Ovary (tissue), 9 donors: ENCODE data around the gene MPPED1. TPM values are rescaled to one million over a fixed set of nuclear protein-coding genes. Genes with fewer than 3 reads are reported as not detected.

ENCODE experiments used
- DNase-seq, 5 donors: peaks; one replicate each; pipeline ENCODE4 v3.0.0-alpha.2; 2019 to 2020
- H3K27ac ChIP-seq, 2 donors: fragments of 200-600 bp; one replicate each; pipeline versions ENCODE4 v1.5.1 to v1.8.0; 2019 to 2022
- H3K27me3 ChIP-seq: fragments of 200-600 bp; one replicate; pipeline ENCODE4 v1.8.0; 2022
- H3K36me3 ChIP-seq: fragments of 200-600 bp; sonication (generic); one replicate; pipeline ENCODE4 v1.5.1; 2019
- H3K4me1 ChIP-seq: one replicate; pipeline ENCODE4 v1.8.1; 2013; ENCODE audit warnings: mild to moderate bottlenecking, moderate library complexity; ENCODE audit not compliant: insufficient read depth
- H3K4me3 ChIP-seq: fragments of 200-600 bp; sonication (generic); one replicate; pipeline ENCODE4 v1.5.1; 2017
- H3K9me3 ChIP-seq, 2 donors: fragments of 200-600 bp in 1 of 2; sonication (generic) in 1 of 2; one replicate each; pipeline versions ENCODE4 v1.5.1 to v1.8.1; 2013 to 2019; ENCODE audit warnings: mild to moderate bottlenecking in 1 of 2, moderate library complexity in 1 of 2
- EP300 ChIP-seq: sonication (generic); formaldehyde crosslinking; IDR thresholded peaks from one replicate; pipeline ENCODE4 v1.6.1; 2017; ENCODE audit warnings: antibody characterized with exemption
- POLR2A ChIP-seq: fragments of 450-650 bp; IDR thresholded peaks from one replicate; pipeline ENCODE4 v1.6.1; 2017; ENCODE audit warnings: antibody characterized with exemption, mild to moderate bottlenecking, moderate library complexity
- WGBS, 3 donors: extraction: QIAGEN DNeasy Blood & Tissue Kit in 1 of 3; methylation state at CpG; one replicate each; pipeline versions ENCODE4 v1.1.5 to v1.1.7; 2013 to 2017; 5-methylcytosine and 5-hydroxymethylcytosine counted together
- intact Hi-C, 4 donors: fragments of 100-400 bp; cut with DNase I; formaldehyde crosslinking; loops; one replicate each; pipeline versions ENCODE4 v1.11.0 to v1.15.1; 2022 to 2023
- polyA plus RNA-seq, 2 donors: library from polyadenylated mRNA; stranded (reverse); fragments of 200-250 nt in 1 of 2; fragments of 350-450 nt in 1 of 2; fragmentation: Illumina TruSeq in 1 of 2; extraction: RNeasy Lipid Tissue Mini Kit (QIAGEN cat#74804) in 1 of 2; gene quantifications; one replicate each; pipeline ENCODE4 v1.2.3, GENCODE V29; 2013 to 2014
- total RNA-seq, 7 donors: library from RNA; depleted of rRNA in 2 of 7; stranded (reverse); fragments of >200 nt in 2 of 7; fragmentation: NEBNext Ultra II Directional in 3 of 7; extraction: Animal tissue kit (Norgen Biotek cat#: 25700) in 3 of 7; gene quantifications; one replicate each; pipeline versions ENCODE4 v1.1.0 to v1.2.4, GENCODE V29; 2016 to 2023
- TF ChIP-seq, protein P1 (sequence below), 3 donors: fragments of 450-650 bp in 2 of 3; fragments of 200-600 bp in 1 of 3; IDR thresholded peaks; one replicate each; pipeline versions ENCODE4 v1.5.1 to v1.8.0; 2016 to 2022; ENCODE audit warnings: antibody characterized with exemption in 3 of 3, mild to moderate bottlenecking in 1 of 3
- donor health status: DM: no; HTN: no; CAD: no; lungs with moderate emphysema.
- donor health status: DM: no; HTN: no; CAD: no.
- donor health status: Bipolar disorder and iron deficiency.
- donor health status: DM: yes; HTN: yes; CAD: no.
- donor health status: DM: no; HTN: no; CAD: no.
- donor health status: DM: yes; HTN: yes; CAD: no.

Gene MPPED1
- total and polyA plus RNA-seq, 9 donors: 0.45 to 4.1 (median 2.1) TPM

DNA sequence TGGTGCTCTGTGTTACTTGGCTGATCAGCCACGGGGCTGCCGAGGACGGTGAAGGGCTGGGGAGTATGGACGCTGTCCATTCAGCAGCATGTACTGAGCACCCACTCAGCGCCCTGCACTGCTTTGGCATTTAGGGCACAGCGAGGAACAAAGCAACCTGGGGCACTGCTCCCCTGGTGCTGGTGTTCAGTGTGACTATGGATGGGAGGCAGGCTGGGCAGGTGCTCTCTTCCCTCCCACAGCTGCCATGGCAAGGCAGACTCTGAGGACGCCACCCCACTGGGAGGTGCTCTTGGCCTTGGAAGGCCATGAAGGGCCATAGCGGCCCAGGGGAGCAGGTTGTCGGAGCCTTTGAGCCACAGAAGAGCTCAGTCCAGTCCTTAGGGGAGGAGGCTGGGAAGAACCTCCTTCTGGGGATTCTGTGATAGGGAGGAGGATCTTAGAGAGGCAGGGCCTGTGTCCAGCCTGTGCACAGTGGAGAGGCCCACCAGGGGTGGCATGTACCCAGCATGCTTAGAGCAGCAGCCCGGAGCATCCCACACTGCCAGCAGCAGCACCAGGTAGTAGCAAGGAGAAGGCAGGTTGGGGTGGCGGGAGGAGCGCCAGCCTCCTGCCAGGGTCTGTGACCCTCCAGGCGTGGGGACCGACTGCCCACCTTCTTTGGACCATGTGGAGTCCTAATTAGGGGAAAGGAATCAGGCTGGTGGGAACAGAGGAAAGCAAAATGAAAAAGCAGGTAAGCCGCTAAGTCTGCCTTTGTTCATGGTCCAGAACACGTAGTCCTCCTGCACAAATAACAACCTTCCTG is 141.8 kb downstream of the MPPED1 start:
- intact Hi-C loops: no loop called here
- no peaks in the 10 kb centered on the region for H3K4me1 ChIP-seq
- TF ChIP-seq POLR2A (no peak), EP300 (no peak)
- TF ChIP-seq, protein P1, sequence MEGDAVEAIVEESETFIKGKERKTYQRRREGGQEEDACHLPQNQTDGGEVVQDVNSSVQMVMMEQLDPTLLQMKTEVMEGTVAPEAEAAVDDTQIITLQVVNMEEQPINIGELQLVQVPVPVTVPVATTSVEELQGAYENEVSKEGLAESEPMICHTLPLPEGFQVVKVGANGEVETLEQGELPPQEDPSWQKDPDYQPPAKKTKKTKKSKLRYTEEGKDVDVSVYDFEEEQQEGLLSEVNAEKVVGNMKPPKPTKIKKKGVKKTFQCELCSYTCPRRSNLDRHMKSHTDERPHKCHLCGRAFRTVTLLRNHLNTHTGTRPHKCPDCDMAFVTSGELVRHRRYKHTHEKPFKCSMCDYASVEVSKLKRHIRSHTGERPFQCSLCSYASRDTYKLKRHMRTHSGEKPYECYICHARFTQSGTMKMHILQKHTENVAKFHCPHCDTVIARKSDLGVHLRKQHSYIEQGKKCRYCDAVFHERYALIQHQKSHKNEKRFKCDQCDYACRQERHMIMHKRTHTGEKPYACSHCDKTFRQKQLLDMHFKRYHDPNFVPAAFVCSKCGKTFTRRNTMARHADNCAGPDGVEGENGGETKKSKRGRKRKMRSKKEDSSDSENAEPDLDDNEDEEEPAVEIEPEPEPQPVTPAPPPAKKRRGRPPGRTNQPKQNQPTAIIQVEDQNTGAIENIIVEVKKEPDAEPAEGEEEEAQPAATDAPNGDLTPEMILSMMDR (IDR thresholded peaks at IDR 0.05): no peak
- H3K36me3 ChIP-seq: no peaks in the 10 kb centered on the region
- no peaks in the 10 kb centered on the region for H3K9me3 ChIP-seq
- no peaks in the 10 kb centered on the region for H3K27me3 ChIP-seq
- H3K4me3 ChIP-seq: no peak overlapping the region
- 91 to 94% (median 92%) methylated on average over 16 of the region's 16 CpGs for WGBS, 3 donors
- DNase-seq: no peak
- H3K27ac ChIP-seq: no peak overlapping the region

GRCh38 chr22:43554259-43554636 is 142.4 kb downstream of the MPPED1 start:
- TF ChIP-seq, protein P1 (IDR thresholded peaks at IDR 0.05): no peak
- no peak for TF ChIP-seq EP300
- no peak for TF ChIP-seq POLR2A
- no peaks in the 10 kb centered on the region for H3K27me3 ChIP-seq
- no peaks in the 10 kb centered on the region for H3K9me3 ChIP-seq
- no peak for DNase-seq
- H3K4me3 ChIP-seq: no peak overlapping the region
- WGBS, 3 donors: 78 to 96% (median 86%) methylated on average over 6 of the region's 6 CpGs
- no peaks in the 10 kb centered on the region for H3K36me3 ChIP-seq
- H3K4me1 ChIP-seq: no peaks in the 10 kb centered on the region
- H3K27ac ChIP-seq: no peak overlapping the region
- intact Hi-C loops: no loop called here

DNA sequence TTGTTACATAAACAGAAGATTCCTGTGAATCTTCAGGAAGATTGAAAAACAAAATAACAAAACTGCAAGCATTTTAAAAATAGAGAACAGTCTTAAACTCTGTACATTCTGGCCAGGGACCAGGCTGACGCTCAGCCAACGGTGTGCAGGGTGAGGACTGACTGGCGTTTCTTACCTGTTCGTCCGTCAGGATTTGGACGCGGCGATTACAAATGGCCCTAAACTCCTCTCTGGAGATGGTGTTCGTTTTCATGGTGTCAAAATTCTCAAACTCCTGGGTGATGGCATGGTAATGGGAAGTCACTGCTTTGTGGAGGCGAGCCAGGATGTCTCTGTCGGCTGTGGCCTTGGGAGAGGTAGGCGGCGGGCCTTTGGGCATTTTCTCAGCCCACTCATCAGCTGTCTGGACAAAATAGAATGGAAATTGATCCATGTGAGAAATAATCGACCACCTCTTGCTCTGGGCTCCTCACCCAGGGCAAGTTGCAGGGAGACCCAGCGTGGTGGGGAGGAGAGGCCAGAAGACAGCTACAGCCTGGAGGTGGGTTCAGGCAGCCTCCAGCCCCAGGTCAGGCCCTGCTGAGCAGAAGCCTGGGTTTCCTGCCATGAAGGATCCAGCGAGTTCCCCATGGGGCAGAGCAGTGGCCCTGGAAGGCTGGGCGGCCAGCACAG is 143.0 kb downstream of the MPPED1 start:
- Histone ChIP-seq H3K27ac (no peak overlapping the region), H3K4me1 (no peaks in the 10 kb centered on the region), H3K36me3 (no peaks in the 10 kb centered on the region), H3K9me3 (no peaks in the 10 kb centered on the region), H3K27me3 (no peaks in the 10 kb centered on the region), H3K4me3 (no peak overlapping the region)
- intact Hi-C loops: no loop called here
- 92 to 93% (median 92%) methylated on average over 17 of the region's 17 CpGs for WGBS, 3 donors
- TF ChIP-seq, protein P1 (IDR thresholded peaks at IDR 0.05): no peak
- TF ChIP-seq EP300 (no peak), POLR2A (no peak)
- DNase-seq: no peak

DNA sequence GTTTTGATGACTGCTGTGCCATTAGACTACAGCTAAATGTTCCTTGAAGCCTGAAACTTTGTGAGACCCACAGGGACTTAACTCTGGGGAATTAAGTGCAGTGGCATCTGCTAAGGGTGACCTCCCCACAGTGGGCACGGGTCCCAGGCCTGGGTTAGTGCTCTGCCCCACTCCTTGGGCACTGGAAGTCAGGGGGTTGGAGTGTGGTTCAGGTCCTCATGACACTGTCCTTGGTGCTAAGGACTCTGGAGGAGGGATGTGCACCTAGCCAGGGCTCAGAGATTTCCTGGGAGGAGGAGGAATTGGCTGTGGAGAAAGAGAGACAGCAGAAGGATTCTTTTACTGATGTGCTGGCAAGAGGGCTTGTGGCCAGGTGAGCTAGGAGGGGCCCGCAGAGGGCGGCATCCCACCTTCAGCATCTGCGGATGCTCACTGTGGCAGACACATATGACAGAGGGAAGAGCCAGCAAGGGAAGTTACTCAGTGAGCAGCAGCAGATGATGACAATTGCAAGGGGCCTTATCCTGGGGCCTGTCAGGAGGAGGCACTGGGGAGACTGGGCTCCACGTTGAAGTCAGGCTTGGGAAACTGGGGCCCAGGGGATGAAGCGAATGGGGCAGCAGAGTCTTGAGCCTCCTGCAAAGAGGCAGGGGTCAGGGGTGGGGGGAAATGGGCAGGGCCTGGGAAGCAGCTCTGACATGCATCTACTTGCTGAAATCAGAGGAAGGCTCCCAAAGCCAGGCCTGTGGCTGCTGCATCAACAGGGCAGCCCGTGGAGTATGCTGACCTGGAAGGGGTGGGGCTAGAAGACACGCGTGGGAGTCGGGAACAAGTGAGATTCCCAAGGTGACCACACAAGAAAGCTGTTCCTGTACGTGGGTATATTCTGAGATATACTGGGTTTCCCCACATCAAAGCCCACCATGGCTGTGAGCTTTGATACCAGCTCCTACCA is 144.0 kb downstream of the MPPED1 start:
- Histone ChIP-seq H3K36me3 (no peaks in the 10 kb centered on the region), H3K9me3 (no peaks in the 10 kb centered on the region), H3K4me1 (no peaks in the 10 kb centered on the region), H3K4me3 (no peak overlapping the region), H3K27ac (no peak overlapping the region), H3K27me3 (no peaks in the 10 kb centered on the region)
- intact Hi-C loops: no loop called here
- 67 to 72% (median 68%) methylated on average over 11 of the region's 11 CpGs for WGBS, 3 donors
- DNase-seq: no peak
- no peak for TF ChIP-seq EP300
- TF ChIP-seq POLR2A: no peak
- TF ChIP-seq, protein P1 (IDR thresholded peaks at IDR 0.05): no peak
